BLaER1 (cell line): ENCODE results near the gene OCA2.

Experiments used
- H3K27ac ChIP-seq: shearing (Covaris generic); formaldehyde crosslinking; 2 replicates; pipeline ENCODE4 v1.8.1; 2022
- H3K27me3 ChIP-seq: shearing (Covaris generic); formaldehyde crosslinking; 2 replicates; pipeline ENCODE4 v1.8.1; 2022
- H3K36me3 ChIP-seq: shearing (Covaris generic); formaldehyde crosslinking; 2 replicates; pipeline ENCODE4 v1.8.1; 2022
- H3K4me1 ChIP-seq: shearing (Covaris generic); formaldehyde crosslinking; 2 replicates; pipeline ENCODE4 v1.8.1; 2022
- H3K4me2 ChIP-seq: shearing (Covaris generic); formaldehyde crosslinking; 2 replicates; pipeline ENCODE4 v1.8.1; 2022
- H3K4me3 ChIP-seq: shearing (Covaris generic); formaldehyde crosslinking; 2 replicates; pipeline ENCODE4 v1.8.1; 2022
- H3K9ac ChIP-seq: shearing (Covaris generic); formaldehyde crosslinking; 2 replicates; pipeline ENCODE4 v1.8.1; 2022
- H3K9me3 ChIP-seq: shearing (Covaris generic); formaldehyde crosslinking; 2 replicates; pipeline ENCODE4 v1.8.1; 2022
- H4K20me1 ChIP-seq: shearing (Covaris generic); formaldehyde crosslinking; 2 replicates; pipeline ENCODE4 v1.8.1; 2022
- Cebpa-rat ChIP-seq: shearing (Covaris generic); IDR thresholded peaks from 2 replicates; pipeline ENCODE4 v1.8.1; 2022

OCA2 gene

GRCh38 chr15:27763514-27763913 lies 335.6 kb downstream of the OCA2 start:
- H3K4me3 ChIP-seq, result no peak overlapping the region
- TF ChIP-seq Cebpa-rat, result no peak
- H4K20me1 ChIP-seq, result no peaks in the 10 kb centered on the region
- no peaks in the 10 kb centered on the region for H3K27me3 ChIP-seq
- peaks cover 19% of the 10 kb centered on the region for H3K9me3 ChIP-seq
- peaks cover 8% of the 10 kb centered on the region for H3K4me1 ChIP-seq
- H3K9ac ChIP-seq, result no peak overlapping the region
- no peak overlapping the region for H3K27ac ChIP-seq
- H3K36me3 ChIP-seq, result no peaks in the 10 kb centered on the region
- H3K4me2 ChIP-seq, result no peak overlapping the region

- Histone ChIP-seq H3K4me3 (no peak overlapping the region), H3K27me3 (no peaks in the 10 kb centered on the region), H4K20me1 (no peaks in the 10 kb centered on the region), H3K4me2 (no peak overlapping the region), H3K9ac (no peak overlapping the region), H3K4me1 (no peaks in the 10 kb centered on the region), H3K9me3 (peaks cover 13% of the 10 kb centered on the region), H3K36me3 (no peaks in the 10 kb centered on the region), H3K27ac (no peak overlapping the region)
- no peak for TF ChIP-seq Cebpa-rat
These were observed 336.6 kb downstream of the OCA2 start for GRCh38 chr15:27762471-27762870.

GRCh38 chr15:27757052-27757451 lies 342.1 kb downstream of the OCA2 start:
- H3K36me3 ChIP-seq, result no peaks in the 10 kb centered on the region
- no peak overlapping the region for H3K4me2 ChIP-seq
- no peaks in the 10 kb centered on the region for H3K9me3 ChIP-seq
- no peaks in the 10 kb centered on the region for H3K4me1 ChIP-seq
- H4K20me1 ChIP-seq, result no peaks in the 10 kb centered on the region
- no peak for TF ChIP-seq Cebpa-rat
- no peaks in the 10 kb centered on the region for H3K27me3 ChIP-seq
- H3K27ac ChIP-seq, result no peak overlapping the region
- H3K4me3 ChIP-seq, result no peak overlapping the region
- H3K9ac ChIP-seq, result no peak overlapping the region

GRCh38 chr15:27752691-27753090 lies 346.4 kb downstream of the OCA2 start:
- H3K27ac ChIP-seq, result no peak overlapping the region
- no peak overlapping the region for H3K4me2 ChIP-seq
- H3K4me1 ChIP-seq, result no peaks in the 10 kb centered on the region
- no peak for TF ChIP-seq Cebpa-rat
- H3K9me3 ChIP-seq, result no peaks in the 10 kb centered on the region
- no peak overlapping the region for H3K4me3 ChIP-seq
- H3K36me3 ChIP-seq, result no peaks in the 10 kb centered on the region
- H3K27me3 ChIP-seq, result no peaks in the 10 kb centered on the region
- no peaks in the 10 kb centered on the region for H4K20me1 ChIP-seq
- H3K9ac ChIP-seq, result no peak overlapping the region

- Histone ChIP-seq H3K36me3 (no peaks in the 10 kb centered on the region), H3K27me3 (no peaks in the 10 kb centered on the region)
These were observed 351.1 kb downstream of the OCA2 start for GRCh38 chr15:27747997-27748396.

GRCh38 chr15:27746401-27746955 lies 352.6 kb downstream of the OCA2 start:
- H3K27ac ChIP-seq, result no peak overlapping the region
- H3K27me3 ChIP-seq, result no peaks in the 10 kb centered on the region
- H3K9me3 ChIP-seq, result no peaks in the 10 kb centered on the region
- no peak overlapping the region for H3K4me3 ChIP-seq
- H3K9ac ChIP-seq, result no peak overlapping the region
- H3K4me1 ChIP-seq, result no peaks in the 10 kb centered on the region
- no peak for TF ChIP-seq Cebpa-rat
- H3K4me2 ChIP-seq, result no peak overlapping the region
- H4K20me1 ChIP-seq, result no peaks in the 10 kb centered on the region
- H3K36me3 ChIP-seq, result no peaks in the 10 kb centered on the region

More at GRCh38 chr15:27747997-27748396, 351.1 kb downstream of the OCA2 start:
- no peaks in the 10 kb centered on the region for H3K4me1 ChIP-seq
- H3K4me3 ChIP-seq, result no peak overlapping the region
- no peak for TF ChIP-seq Cebpa-rat
- no peak overlapping the region for H3K27ac ChIP-seq
- no peaks in the 10 kb centered on the region for H4K20me1 ChIP-seq
- H3K9me3 ChIP-seq, result no peaks in the 10 kb centered on the region
- H3K9ac ChIP-seq, result no peak overlapping the region
- H3K4me2 ChIP-seq, result no peak overlapping the region

- TF ChIP-seq Cebpa-rat, result no peak
- no peaks in the 10 kb centered on the region for H3K9me3 ChIP-seq
These were observed 354.5 kb downstream of the OCA2 start for GRCh38 chr15:27744641-27745040.

GRCh38 chr15:27743638-27744037 lies 355.5 kb downstream of the OCA2 start:
- Histone ChIP-seq H3K9ac (no peak overlapping the region), H3K36me3 (no peaks in the 10 kb centered on the region), H3K4me1 (no peaks in the 10 kb centered on the region), H3K4me2 (no peak overlapping the region), H3K9me3 (no peaks in the 10 kb centered on the region), H4K20me1 (no peaks in the 10 kb centered on the region), H3K27ac (no peak overlapping the region), H3K4me3 (no peak overlapping the region), H3K27me3 (no peaks in the 10 kb centered on the region)
- no peak for TF ChIP-seq Cebpa-rat

More at GRCh38 chr15:27744641-27745040, 354.5 kb downstream of the OCA2 start:
- Histone ChIP-seq H3K36me3 (no peaks in the 10 kb centered on the region), H3K4me2 (no peak overlapping the region), H3K27ac (no peak overlapping the region), H3K27me3 (no peaks in the 10 kb centered on the region), H3K4me3 (no peak overlapping the region), H3K9ac (no peak overlapping the region), H3K4me1 (no peaks in the 10 kb centered on the region), H4K20me1 (no peaks in the 10 kb centered on the region)

- Histone ChIP-seq H4K20me1 (no peaks in the 10 kb centered on the region), H3K27me3 (no peaks in the 10 kb centered on the region), H3K4me1 (no peaks in the 10 kb centered on the region), H3K9ac (no peak overlapping the region), H3K9me3 (no peaks in the 10 kb centered on the region), H3K27ac (no peak overlapping the region), H3K36me3 (no peaks in the 10 kb centered on the region), H3K4me2 (no peak overlapping the region), H3K4me3 (no peak overlapping the region)
- TF ChIP-seq Cebpa-rat, result no peak
These were observed 356.2 kb downstream of the OCA2 start for GRCh38 chr15:27742751-27743477.

GRCh38 chr15:27741226-27741860 lies 357.8 kb downstream of the OCA2 start:
- Histone ChIP-seq H3K4me2 (no peak overlapping the region), H3K9ac (no peak overlapping the region), H3K9me3 (peaks cover 2% of the 10 kb centered on the region), H4K20me1 (no peaks in the 10 kb centered on the region), H3K4me1 (no peaks in the 10 kb centered on the region), H3K27me3 (no peaks in the 10 kb centered on the region), H3K27ac (no peak overlapping the region), H3K36me3 (no peaks in the 10 kb centered on the region), H3K4me3 (no peak overlapping the region)
- no peak for TF ChIP-seq Cebpa-rat
